GM19452 (cell line): ENCODE measurements around the gene CD8B.
"Not testable (repeated sequence)": the region's sequence is repeated elsewhere in the genome, so short reads cannot be mapped to it uniquely, and the experiment has no call there.

Experiments
- ATAC-seq: cut with Tn5 transposase; IDR thresholded peaks from one replicate; pipeline ENCODE4 v1.9.1; 2021; ENCODE audit not compliant: unreplicated experiment

CD8B gene

DNA sequence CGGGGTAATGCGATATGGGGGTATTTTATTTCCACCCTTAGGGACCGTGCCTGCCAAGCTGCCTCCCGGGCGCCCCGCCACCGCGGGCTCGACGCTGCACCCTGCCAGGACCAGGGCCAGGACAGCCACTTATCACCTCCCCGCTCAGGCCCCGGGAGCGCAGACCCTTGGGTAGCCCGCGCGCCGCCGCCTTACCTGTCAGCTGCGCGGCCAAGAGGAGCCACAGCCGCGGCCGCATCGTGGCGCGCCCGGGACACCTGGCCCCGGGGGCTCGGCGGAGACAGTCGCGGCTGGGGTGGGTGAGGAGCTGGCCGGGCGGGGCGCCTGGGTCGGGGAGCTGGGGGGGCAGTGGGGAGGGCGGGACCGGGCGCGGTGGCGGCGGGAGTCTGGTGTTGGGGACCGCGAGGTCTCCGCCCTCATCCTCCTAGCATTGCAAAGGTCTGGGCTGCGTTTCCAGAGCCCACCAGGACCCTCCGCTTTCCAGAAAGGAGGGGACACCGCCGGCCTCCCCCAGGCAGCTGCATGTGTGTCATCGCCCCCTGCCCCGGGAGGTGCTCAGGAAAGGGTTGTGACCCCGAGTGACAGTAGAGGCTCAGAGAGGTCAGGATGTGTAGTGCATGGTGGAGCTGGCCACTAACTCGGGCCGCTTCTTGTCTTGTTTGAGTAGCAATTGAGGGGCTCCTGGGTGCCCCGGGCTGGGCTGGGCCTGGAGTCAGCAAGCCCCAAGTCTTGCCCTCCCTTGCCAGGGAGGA lies at the start of gene CD8B:
Gene CD8B, minus strand, starts transcription at position 259 of the 752 bp plus-strand sequence. Its CDS starts 21 bp downstream, at position 238.
- not testable (repeated sequence) for ATAC-seq

DNA sequence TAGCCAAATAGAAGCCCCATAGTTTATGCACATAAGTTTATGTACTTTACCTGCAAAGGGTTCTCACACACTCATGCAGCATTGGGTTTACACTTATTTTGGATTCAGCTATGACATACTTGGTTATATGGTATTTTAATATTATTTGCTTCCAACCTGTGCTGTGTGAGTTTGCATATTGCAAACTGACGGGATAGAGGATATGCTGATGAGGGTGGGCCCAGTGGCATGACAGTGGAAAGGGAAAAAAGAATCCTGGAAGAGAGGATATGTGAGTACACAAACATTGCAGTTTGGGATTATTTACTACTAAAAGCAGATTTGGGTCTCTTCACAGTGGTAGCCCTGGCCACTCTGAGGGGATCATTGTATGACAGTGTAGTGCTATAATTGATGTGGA lies 44.2 kb upstream of the CD8B start:
- not testable (repeated sequence) for ATAC-seq

DNA sequence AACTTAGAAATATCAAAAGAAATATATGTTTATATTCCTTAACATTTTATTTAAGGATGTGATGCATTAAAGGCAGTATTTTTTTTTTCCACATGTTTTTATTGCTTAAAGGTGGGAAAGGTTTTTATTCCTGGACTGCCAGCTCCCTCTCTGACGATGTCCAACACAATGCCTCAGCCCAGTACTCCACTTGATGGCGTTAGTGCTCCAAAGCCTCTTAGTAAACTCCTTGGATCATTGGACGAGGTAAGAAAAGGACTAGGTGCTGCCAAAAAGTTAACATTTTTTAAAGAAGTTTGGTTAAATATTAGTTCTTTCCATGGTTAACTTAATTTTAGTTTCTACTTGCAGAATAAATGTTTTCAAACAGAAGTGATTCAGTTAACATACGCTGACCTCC lies 39.0 kb upstream of the CD8B start:
- not testable (repeated sequence) for ATAC-seq

DNA sequence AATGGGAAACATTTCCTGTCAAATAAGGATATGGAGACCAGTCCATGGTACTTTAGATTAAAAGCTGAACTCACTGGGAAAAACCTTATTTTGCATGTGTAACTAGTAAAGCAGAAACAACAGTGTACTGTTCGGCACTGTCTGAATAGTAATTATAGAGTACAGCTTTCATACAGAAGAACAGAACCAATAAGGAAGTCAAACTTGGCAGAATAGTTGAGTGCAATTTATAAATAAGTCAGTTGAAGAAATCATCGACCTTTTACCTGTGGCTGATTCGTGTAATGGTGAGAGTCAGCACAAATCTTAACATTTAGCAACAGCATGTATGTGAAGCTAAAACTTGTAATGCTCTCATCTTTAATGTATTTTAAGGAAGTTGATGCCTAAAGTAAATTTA lies 24.3 kb upstream of the CD8B start:
- ATAC-seq, result not testable (repeated sequence)

DNA sequence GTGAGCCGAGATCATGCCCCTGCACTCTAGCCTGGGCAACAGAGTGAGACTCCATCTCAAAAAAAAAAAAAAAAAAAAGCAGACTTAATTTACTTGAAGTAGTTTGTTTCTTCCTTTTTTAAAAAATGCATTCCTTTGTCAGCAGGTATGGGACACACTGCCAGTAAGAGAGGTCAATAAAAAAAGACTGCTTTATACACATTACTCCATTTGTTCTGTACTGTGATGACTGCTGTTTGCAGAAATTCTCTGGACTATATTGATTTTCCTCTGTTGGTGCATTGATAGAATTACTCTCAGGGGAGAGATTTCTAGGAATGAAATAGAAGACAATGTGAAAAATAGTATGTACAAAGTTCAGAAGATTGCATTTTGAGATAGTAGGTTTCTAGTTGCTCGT lies 21.2 kb upstream of the CD8B start:
- ATAC-seq, result not testable (repeated sequence)

DNA sequence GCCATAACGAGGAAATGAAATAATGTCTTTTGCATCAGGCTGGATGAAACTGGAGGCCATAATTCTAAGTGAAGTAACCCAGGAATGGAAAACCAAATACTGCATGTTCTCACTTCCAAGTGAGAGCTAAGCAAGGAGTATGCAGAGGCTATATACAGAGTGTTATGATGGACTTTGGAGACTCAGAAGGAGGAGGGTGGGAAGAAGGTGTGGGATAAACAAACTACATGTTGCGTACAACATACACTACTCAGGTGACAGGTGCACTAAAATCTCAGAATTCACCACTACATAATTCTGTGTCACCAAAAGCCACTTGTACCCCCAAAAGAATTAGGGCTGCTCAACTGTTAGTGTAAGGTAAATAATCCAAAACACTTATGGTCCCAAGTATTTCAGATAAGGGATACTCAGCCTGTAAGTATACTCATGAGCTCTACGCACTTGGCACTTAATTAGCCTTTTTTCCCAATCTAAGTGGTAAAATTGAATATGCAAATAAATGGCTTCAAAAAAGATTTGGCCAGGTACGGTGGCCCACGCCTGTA lies 20.5 kb upstream of the CD8B start:
- not testable (repeated sequence) for ATAC-seq

DNA sequence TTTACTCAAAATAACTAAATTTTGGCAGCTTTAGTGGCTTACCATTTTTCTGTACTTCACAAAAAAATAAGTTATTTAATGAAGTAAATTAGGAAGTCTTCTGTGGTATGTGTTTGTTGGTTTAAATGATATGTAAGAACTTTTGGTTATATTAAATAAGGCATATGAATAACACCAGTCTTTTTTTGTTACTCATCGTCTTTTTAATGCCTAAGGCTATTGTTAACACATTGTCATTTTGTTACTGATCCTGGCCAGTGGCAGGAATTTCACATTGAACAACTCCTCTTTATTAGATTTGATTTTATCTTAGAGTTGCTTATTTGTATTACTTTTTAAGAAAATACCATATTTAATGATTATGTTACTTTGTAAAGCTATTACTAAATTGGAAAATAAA lies 17.3 kb upstream of the CD8B start:
- not testable (repeated sequence) for ATAC-seq

DNA sequence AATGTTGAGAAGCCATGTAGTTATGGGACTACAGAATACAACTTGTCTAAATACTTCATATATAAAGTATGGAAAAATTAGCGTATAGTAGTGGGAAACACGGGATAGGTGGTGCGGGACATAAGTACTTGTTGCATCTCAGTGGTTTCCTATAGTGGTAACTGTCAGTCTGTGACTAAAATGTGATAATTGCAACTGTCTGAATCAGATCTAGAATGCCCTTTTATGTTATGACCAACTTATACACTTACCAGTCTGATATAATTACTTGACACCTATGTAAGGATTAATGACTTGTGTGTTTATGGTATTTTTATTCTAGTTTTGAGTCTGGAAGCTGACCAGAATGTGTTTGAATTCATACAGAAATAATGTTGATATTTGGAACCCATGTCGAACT lies 9.3 kb upstream of the CD8B start:
- not testable (repeated sequence) for ATAC-seq

DNA sequence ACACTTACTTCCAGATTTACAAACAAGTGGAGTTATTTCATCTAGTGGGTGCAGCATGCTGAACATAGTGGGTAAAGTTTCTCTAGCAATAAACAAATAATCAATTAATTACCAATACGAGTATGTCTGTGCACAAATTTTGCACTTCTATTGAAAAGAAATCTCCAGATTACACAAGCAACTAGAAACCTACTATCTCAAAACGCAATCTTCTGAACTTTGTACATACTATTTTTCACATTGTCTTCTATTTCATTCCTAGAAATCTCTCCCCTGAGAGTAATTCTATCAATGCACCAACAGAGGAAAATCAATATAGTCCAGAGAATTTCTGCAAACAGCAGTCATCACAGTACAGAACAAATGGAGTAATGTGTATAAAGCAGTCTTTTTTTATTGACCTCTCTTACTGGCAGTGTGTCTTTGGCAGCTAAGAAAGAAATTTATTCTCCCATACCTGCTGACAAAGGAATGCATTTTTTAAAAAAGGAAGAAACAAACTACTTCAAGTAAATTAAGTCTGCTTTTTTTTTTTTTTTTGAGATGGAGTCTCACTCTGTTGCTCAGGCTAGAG lies 7.3 kb upstream of the CD8B start:
- ATAC-seq, result not testable (repeated sequence)

DNA sequence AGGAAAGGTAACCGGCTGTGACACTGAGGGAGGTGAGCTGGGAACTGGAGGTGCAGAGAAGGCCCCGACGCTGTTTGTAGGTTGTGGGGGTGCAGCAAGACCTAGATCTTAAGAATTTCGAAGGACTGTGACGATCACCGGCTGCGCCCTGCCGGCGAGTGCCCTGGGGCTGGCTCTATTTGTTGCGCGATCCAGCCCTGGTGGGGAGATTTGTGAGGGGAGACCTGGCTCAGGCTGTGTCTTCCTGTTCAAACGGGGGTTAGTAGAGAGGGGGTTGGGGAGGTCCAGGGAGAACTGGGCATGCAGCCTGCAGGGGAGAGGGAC lies 656 bp upstream of the CD8B start:
- ATAC-seq, result not testable (repeated sequence)

DNA sequence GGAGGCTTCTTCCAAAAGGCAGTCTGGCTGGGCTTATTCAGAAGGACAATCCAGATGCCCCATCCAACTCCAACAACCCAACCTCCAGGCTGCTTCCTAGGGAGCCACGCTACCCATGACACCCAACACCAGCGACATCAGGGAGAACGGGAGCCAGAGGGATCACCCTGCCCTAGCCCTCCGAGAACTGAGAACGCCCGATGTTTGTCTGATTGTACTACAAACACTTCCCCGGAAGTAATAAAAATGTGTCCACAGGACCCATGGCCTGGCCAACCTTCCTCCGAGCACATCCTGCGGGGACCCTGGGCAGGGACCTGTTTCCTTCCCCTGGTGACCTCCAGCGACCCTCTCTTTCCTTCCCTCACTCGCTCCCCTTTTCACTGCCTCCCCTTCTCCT lies 511 bp downstream of the CD8B start:
- ATAC-seq, result not testable (repeated sequence)

DNA sequence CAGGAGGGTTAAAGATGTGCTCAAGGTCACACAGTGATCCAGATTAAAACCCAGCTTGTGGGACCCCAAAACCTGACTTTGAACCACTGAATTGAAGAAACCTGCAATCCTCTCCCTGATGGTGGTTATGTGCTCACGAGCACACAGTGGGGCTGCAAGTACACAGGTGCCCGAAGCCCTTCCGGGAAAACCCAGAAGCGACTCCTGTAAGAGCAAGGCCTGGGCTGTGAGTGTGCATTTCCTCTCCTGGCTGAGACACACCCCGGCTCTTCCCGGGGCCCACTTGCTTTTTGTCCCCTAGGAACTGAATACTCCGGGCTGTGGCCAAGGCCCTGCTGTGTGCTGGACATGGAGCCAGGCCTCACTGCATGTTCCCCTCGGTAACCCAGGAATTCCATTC lies 1.1 kb downstream of the CD8B start:
- not testable (repeated sequence) for ATAC-seq

DNA sequence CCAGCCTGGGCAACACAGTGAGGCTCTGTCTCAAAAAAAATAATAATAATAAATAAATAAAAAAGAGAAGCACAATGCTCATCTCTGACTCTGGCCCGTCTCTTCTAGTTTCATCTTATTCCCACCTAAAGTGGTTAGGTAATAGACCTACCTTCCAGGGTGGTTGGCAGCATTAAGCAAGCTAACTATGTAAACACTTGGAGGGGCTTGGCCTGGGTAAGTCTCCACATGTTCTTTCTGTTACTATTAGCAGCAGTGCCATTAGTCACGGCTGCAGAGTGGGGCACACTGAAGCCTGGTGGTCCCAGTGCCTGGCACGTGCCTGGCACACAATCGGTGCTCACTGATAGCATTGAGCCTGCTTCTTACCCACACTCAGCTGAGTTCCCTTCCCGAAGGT lies 4.0 kb downstream of the CD8B start:
- ATAC-seq, result not testable (repeated sequence)

DNA sequence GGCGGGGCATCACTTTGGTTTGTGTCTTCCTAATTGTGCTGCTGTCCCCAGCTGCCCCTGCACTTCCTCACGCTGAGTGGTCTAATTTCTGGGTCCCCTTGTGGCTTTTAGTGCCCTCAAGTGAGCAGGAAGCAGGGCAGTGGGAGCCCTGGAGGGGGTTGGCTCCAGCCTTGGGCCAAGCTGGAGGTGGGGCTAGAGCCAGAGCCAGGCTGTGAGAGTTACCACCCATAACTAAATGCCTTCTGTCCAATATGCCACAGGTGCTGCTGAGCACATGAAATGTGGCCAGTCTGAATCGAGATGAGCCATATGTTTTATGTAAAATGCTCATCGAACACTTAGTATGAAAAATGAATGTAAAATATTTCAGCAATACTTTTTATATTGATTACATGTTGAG lies 5.2 kb downstream of the CD8B start:
- not testable (repeated sequence) for ATAC-seq

DNA sequence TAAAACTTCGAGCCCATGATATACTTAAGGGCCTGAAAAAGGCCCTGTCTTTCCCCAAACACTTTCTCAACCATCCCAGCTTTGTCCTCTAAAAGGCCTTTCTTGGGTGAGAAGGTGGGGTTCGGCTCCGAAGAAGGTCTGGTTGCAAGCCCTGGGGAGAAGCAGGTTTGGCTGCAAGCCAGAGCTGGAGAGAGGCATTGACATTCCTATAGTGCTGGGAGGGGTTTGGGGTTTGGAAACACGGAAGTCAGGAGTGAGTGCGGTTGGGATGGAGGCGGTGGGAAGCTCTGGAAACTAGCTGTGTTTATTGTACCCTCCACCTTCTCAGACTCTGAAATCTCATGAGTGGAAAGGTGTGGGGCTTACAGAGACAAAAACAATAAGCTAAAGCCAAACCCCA lies 5.7 kb downstream of the CD8B start:
- not testable (repeated sequence) for ATAC-seq

DNA sequence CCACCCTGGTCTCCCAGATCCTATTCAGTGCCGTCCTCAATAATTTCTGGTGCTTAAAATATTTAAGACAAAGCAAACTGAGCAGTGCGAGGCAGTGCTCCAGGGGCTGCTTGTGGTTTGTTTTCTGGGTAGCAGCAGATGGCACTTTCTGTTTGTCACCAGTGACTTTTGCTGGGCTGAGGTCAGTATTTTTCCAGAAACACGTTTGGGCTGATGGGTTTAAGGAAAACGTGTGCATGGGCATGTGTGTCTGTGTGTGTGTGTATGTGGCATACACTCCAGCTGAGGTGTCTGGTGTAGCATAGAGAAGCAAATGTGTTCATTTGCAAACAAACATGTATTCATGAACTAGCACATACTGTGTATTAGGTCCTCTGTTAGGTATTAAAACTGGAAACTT lies 10.1 kb downstream of the CD8B start:
- not testable (repeated sequence) for ATAC-seq

DNA sequence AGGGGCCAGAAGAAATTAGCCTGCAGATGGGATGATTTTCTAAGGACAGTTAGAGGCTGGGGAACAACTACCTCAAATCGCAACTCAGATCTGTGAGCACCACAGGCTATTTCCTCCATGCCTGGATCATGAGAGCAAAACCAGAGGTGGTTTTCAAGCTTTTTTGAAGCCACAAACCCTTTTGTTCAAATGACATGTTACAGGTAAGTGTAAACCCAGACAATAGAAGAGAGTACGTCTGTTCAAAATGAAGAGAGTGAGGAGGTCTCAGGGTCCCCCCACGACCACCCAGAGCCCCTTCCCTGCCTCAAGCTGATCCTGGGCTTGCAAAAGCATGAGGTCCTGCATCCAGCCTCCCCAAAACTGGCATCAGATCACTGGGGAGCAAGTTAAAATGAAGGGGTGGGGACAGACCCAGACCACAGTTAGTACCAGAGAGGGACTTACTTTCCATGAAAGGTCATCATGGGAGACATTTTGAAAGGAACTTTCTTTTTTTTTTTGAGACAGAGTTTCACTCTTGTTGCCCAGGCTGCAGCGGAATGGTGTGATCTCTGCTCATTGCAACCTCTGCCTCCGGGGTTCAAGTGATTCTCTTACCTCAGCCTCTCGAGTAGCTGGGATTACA lies 19.0 kb downstream of the CD8B start:
- ATAC-seq, result not testable (repeated sequence)

DNA sequence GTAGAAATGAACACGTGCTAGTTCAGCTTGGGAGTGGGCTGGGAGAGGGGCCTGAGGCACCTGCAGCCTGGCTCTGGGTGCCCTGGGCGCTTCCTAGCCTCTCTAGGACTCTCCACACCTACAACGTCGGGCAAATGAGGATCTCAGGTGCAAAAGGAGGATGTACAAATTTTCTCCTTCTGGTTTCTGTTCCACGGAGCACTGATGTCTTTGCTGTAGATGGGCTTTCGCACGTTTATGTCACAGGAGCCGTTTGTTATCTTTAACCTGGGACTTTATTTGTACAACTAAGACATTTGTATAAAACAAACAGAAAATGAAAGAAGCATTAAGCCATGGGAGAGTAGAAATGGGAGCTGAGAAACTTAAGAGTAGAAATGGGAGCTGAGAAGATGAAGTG lies 20.4 kb downstream of the CD8B start:
- not testable (repeated sequence) for ATAC-seq

DNA sequence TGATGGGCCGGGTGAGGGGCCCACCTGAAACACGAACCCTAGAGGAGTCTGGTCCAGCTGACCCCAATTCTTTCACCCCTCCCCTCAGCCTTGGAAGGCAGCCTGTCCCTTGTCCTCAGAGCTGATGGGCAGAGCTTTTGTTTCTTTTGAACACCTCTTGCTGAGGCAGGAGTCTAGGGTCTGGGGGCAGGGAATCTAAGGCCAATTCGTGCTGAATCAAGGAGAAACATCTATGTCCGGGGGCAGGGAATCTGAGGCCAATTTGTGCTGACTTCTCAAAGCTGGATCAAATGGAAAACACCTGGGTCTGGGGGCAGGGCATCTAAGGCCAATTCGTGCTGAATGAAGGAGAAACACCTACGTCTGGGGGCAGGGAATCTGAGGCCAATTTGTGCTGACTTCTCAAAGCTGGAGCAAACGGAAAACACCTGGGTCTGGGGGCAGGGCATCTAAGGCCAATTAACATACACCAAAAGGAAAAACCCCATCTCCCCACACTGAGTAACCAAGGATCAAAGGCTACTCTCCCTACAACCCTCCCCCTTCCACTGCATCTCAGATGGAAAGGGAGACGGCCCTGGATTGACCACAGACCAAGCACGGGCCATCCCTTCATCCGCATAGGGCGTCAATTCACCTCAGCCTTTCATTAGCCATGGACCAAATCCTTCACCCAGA lies 21.7 kb downstream of the CD8B start:
- not testable (repeated sequence) for ATAC-seq

DNA sequence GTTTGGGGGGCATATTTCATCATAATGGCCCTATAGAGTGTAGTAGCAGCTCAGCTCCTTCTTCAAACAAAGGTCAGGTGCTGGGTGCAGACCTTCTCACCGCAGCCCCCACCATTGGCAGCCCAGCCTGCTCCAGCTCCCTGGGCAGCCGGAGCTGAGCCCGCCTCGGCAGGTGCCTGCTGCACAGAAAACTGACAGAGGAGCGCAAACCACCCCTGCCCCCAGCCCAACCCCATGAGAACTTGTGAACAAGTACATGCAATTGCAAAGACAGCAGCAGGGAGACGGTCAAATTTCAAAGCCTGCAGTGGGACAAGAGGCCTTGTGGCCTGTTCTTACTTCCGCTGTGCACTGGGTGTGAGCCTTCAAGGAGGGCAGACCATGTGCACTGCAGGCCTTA lies 22.2 kb downstream of the CD8B start:
- ATAC-seq, result not testable (repeated sequence)

DNA sequence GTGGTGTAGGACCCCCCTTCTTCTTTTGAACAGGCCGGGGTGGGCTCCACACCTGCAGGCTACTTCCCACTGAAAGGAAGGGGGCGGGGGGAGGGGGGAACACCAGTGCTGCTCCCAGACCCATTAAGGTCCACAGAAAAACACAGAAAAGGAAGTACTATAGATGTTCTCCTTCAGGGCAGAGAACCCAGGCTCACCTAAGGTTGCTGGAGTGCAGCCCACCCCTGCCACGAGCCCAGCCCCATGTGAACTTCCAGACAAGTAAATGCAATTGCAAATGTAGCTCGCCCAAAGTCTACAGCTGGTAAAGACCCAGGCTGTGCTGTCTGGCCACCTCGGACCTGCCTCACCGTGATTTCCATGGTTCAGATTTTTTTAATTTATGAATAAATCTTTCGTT lies 24.0 kb downstream of the CD8B start:
- ATAC-seq, result not testable (repeated sequence)
